Measurements from ENCODE around the gene KLHL14.
"Not testable (repeated sequence)": the region's sequence is repeated elsewhere in the genome, so short reads cannot be mapped to it uniquely, and the experiment has no call there.

The KLHL14 gene

DNA sequence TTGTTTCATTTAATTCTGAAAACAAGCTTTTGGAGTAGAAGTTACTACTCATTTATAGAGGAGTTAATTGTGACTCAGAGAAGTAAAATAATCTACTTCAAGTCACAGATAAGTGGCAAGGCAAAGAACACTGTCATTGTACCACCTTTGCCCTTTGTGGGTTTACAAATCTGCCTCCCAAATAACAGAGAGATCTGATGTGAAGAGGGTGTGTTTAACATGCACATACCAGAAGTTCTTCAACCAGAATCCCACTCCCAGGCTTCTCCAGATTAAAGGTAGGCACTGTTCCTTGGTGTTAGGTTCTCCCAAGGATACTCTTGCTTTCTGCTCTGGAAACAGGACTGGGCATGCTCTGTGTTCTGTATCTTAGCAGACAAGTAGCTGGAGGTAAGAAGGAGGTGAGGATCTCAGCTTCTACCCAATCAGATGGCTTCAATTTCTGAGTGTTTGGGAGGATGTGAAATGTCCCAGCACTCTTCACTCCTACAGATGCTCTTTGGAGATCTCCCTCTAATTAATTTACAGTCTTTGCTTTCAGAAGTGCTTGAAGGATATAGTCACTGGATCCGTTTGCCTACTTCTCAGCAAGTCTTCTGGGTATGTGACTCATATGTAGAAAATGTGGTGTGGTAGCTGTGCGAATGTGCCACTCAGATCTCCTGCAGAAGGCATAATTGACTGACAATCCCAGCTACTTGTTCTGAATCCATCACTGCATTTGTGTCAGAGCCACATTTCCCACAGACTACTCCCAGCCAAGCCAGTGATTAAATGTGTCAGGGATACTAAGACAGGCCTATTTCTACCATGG is 111.1 kb downstream of the KLHL14 start:
- peak overlapping the region; percentile 8 for H3K4me2 ChIP-seq (ENCODE audit: low read length)
- no peak overlapping the region for H3K4ac ChIP-seq (ENCODE audit: low read depth, low read length)
- peaks cover 3 to 4% of the 10 kb centered on the region in 2 experiments for H3K4me1 ChIP-seq (ENCODE audit: control insufficient read depth in 1 of 2, insufficient read depth in 2 of 2, low read length in 2 of 2)
- no peak overlapping the region for H2BK120ac ChIP-seq (ENCODE audit: insufficient read depth, low read length, poor library complexity)
- H3K27me3 ChIP-seq (ENCODE audit: insufficient read depth, low read length): no peaks in the 10 kb centered on the region
- no peak overlapping the region for H3K23ac ChIP-seq (ENCODE audit: low read length)
- no peak overlapping the region for H2AFZ ChIP-seq (ENCODE audit: insufficient read depth, low read length, poor library complexity)
- no peak overlapping the region for H4K91ac ChIP-seq (ENCODE audit: low read depth, low read length)
- no peak overlapping the region for H3K9ac ChIP-seq (ENCODE audit: low read length)
- no peak overlapping the region for H2AK5ac ChIP-seq (ENCODE audit: low read length)
- H3K79me1 ChIP-seq (ENCODE audit: low read length): no peaks in the 10 kb centered on the region
- no peaks in the 10 kb centered on the region for H3K9me3 ChIP-seq (ENCODE audit: insufficient read depth, low read depth, low read length)
- H3K36me3 ChIP-seq (ENCODE audit: control insufficient read depth in 1 of 2, insufficient read depth in 2 of 2, low read length in 2 of 2): no peaks in the 10 kb centered on the region
- no peak overlapping the region for H2BK12ac ChIP-seq (ENCODE audit: low read length)
- no peak overlapping the region for H3K18ac ChIP-seq (ENCODE audit: low read length)
- H3K79me2 ChIP-seq (ENCODE audit: control insufficient read depth, insufficient read depth, low read length, poor library complexity): no peaks in the 10 kb centered on the region
- H3K4me3 ChIP-seq (ENCODE audit: low read depth, low read length): no peak overlapping the region
- H4K8ac ChIP-seq (ENCODE audit: low read depth, low read length): no peak overlapping the region
- H4K12ac ChIP-seq (ENCODE audit: low read depth, low read length): no peak overlapping the region
- H2BK5ac ChIP-seq (ENCODE audit: low read depth, low read length, poor library complexity): no peak overlapping the region
- no CpG with 5 or more reads among the region's 2 CpGs for WGBS (ENCODE audit: extremely low coverage, insufficient coverage, insufficient read length)
- H3K27ac ChIP-seq (ENCODE audit: low read depth, low read length): no peak overlapping the region
- DNase-seq: peak; percentile 1 to 35
- no peak overlapping the region for H3K14ac ChIP-seq (ENCODE audit: low read length)

DNA sequence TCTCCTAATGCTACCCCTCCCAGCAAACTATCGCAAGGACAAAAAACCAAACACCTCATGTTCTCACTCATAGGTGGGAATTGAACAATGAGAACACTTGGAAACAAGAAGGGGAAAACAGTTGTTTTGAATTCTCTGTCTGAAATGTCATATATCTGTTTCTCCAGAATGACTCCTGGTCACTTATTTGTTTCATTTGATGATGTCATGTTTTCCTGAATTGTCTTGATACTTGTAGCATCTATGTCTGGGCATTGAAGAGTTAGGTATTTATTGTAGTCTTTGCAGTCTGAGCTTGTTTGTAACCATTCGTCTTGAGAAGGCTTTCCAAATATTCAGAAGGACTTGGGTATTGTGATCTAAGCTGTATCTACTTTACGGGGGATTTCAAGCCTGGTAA is 118.3 kb downstream of the KLHL14 start:
- H3K79me2 ChIP-seq (ENCODE audit: control insufficient read depth, insufficient read depth, low read length, poor library complexity); H3K23ac ChIP-seq (ENCODE audit: low read length); H4K12ac ChIP-seq (ENCODE audit: low read depth, low read length); H2AK5ac ChIP-seq (ENCODE audit: low read length); H3K4me1 ChIP-seq (ENCODE audit: control insufficient read depth in 1 of 2, insufficient read depth in 2 of 2, low read length in 2 of 2); H3K27ac ChIP-seq (ENCODE audit: low read depth, low read length); H3K4me2 ChIP-seq (ENCODE audit: low read length); H3K4me3 ChIP-seq (ENCODE audit: low read depth, low read length); H3K18ac ChIP-seq (ENCODE audit: low read length); H2BK5ac ChIP-seq (ENCODE audit: low read depth, low read length, poor library complexity); H3K36me3 ChIP-seq (ENCODE audit: control insufficient read depth in 1 of 2, insufficient read depth in 2 of 2, low read length in 2 of 2); H3K27me3 ChIP-seq (ENCODE audit: insufficient read depth, low read length); H3K4ac ChIP-seq (ENCODE audit: low read depth, low read length); H4K8ac ChIP-seq (ENCODE audit: low read depth, low read length); H3K14ac ChIP-seq (ENCODE audit: low read length); H2AFZ ChIP-seq (ENCODE audit: insufficient read depth, low read length, poor library complexity); H4K91ac ChIP-seq (ENCODE audit: low read depth, low read length); H3K9me3 ChIP-seq (ENCODE audit: insufficient read depth, low read depth, low read length); H2BK12ac ChIP-seq (ENCODE audit: low read length); H2BK120ac ChIP-seq (ENCODE audit: insufficient read depth, low read length, poor library complexity); H3K9ac ChIP-seq (ENCODE audit: low read length); H3K79me1 ChIP-seq (ENCODE audit: low read length); DNase-seq: not testable (repeated sequence)
- no CpG with 5 or more reads among the region's 3 CpGs for WGBS (ENCODE audit: extremely low coverage, insufficient coverage, insufficient read length)

DNA sequence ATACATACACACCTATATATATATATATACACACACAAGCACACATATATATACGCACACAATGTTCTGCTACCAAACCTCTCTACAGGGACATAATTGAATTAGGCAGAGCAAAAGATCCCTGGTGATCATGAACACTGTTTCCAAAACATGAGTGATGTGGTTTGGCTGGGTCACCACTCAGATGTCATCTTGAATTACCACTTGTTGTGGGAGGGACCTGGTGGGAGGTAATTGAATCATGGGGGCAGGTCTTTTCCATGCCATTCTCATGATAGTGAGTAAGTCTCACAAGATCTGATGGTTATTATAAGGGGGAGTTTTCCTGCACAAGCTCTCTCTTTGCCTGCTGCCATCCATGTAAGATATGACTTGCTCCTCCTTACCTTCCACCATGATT is 135.2 kb downstream of the KLHL14 start:
- H2BK120ac ChIP-seq (ENCODE audit: insufficient read depth, low read length, poor library complexity); H2AK5ac ChIP-seq (ENCODE audit: low read length); H3K4ac ChIP-seq (ENCODE audit: low read depth, low read length); H3K4me2 ChIP-seq (ENCODE audit: low read length); H4K8ac ChIP-seq (ENCODE audit: low read depth, low read length); H2BK12ac ChIP-seq (ENCODE audit: low read length); H3K9ac ChIP-seq (ENCODE audit: low read length); H3K36me3 ChIP-seq (ENCODE audit: control insufficient read depth in 1 of 2, insufficient read depth in 2 of 2, low read length in 2 of 2); H2AFZ ChIP-seq (ENCODE audit: insufficient read depth, low read length, poor library complexity); H2BK5ac ChIP-seq (ENCODE audit: low read depth, low read length, poor library complexity); H3K79me1 ChIP-seq (ENCODE audit: low read length); H3K18ac ChIP-seq (ENCODE audit: low read length); H3K4me3 ChIP-seq (ENCODE audit: low read depth, low read length); DNase-seq; H4K12ac ChIP-seq (ENCODE audit: low read depth, low read length); H3K14ac ChIP-seq (ENCODE audit: low read length); H3K4me1 ChIP-seq (ENCODE audit: control insufficient read depth in 1 of 2, insufficient read depth in 2 of 2, low read length in 2 of 2); H3K9me3 ChIP-seq (ENCODE audit: insufficient read depth, low read depth, low read length); H4K91ac ChIP-seq (ENCODE audit: low read depth, low read length); H3K23ac ChIP-seq (ENCODE audit: low read length); H3K79me2 ChIP-seq (ENCODE audit: control insufficient read depth, insufficient read depth, low read length, poor library complexity); H3K27ac ChIP-seq (ENCODE audit: low read depth, low read length); H3K27me3 ChIP-seq (ENCODE audit: insufficient read depth, low read length): not testable (repeated sequence)
- WGBS (ENCODE audit: extremely low coverage, insufficient coverage, insufficient read length): no CpG with 5 or more reads among the region's 1 CpG

DNA sequence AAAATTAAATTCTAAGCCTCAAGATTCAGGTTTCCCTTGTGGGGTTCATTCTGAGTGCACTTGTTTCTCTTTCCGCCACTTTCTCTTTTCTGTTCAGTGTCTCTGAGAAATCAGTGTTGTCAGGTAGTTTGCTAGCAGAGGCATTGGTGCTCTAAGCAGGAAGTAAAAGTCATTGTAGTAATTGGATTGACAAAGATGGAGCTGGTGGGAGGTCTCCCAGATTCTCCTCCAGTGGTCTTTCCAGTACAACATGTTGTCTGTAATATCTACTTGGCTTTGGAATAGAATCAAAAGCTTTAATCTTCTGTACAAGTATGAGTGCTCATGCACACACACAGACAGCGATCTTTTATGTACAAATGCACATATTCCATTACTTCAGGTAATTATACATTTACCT is 135.6 kb downstream of the KLHL14 start:
- no peak overlapping the region for H3K18ac ChIP-seq (ENCODE audit: low read length)
- no peak overlapping the region for H4K12ac ChIP-seq (ENCODE audit: low read depth, low read length)
- no peaks in the 10 kb centered on the region for H3K79me1 ChIP-seq (ENCODE audit: low read length)
- H4K91ac ChIP-seq (ENCODE audit: low read depth, low read length): no peak overlapping the region
- no peak overlapping the region for H2BK12ac ChIP-seq (ENCODE audit: low read length)
- H2AK5ac ChIP-seq (ENCODE audit: low read length): no peak overlapping the region
- H2BK5ac ChIP-seq (ENCODE audit: low read depth, low read length, poor library complexity): no peak overlapping the region
- no peak overlapping the region for H2BK120ac ChIP-seq (ENCODE audit: insufficient read depth, low read length, poor library complexity)
- no peak overlapping the region for H3K27ac ChIP-seq (ENCODE audit: low read depth, low read length)
- H3K9ac ChIP-seq (ENCODE audit: low read length): no peak overlapping the region
- H3K23ac ChIP-seq (ENCODE audit: low read length): no peak overlapping the region
- H3K9me3 ChIP-seq (ENCODE audit: insufficient read depth, low read depth, low read length): no peaks in the 10 kb centered on the region
- no peak overlapping the region for H3K4ac ChIP-seq (ENCODE audit: low read depth, low read length)
- no peak overlapping the region for H3K4me2 ChIP-seq (ENCODE audit: low read length)
- no peaks in the 10 kb centered on the region for H3K36me3 ChIP-seq (ENCODE audit: control insufficient read depth in 1 of 2, insufficient read depth in 2 of 2, low read length in 2 of 2)
- DNase-seq: no peak
- no peaks in the 10 kb centered on the region for H3K27me3 ChIP-seq (ENCODE audit: insufficient read depth, low read length)
- no peak overlapping the region for H3K14ac ChIP-seq (ENCODE audit: low read length)
- H3K4me3 ChIP-seq (ENCODE audit: low read depth, low read length): no peak overlapping the region
- H2AFZ ChIP-seq (ENCODE audit: insufficient read depth, low read length, poor library complexity): no peak overlapping the region
- no CpG with 5 or more reads among the region's 2 CpGs for WGBS (ENCODE audit: extremely low coverage, insufficient coverage, insufficient read length)
- H3K79me2 ChIP-seq (ENCODE audit: control insufficient read depth, insufficient read depth, low read length, poor library complexity): no peaks in the 10 kb centered on the region
- no peaks in the 10 kb centered on the region for H3K4me1 ChIP-seq (ENCODE audit: control insufficient read depth in 1 of 2, insufficient read depth in 2 of 2, low read length in 2 of 2)
- H4K8ac ChIP-seq (ENCODE audit: low read depth, low read length): no peak overlapping the region
